ENCODE data around the gene PDE9A. TPM values are rescaled to one million over a fixed set of nuclear protein-coding genes. Genes with fewer than 3 reads are reported as not detected.

Gene PDE9A
- total RNA-seq, 1 donor from 2014 or later, result 13.1 TPM

- peak overlapping the region; percentile 28 for H3K4me3 Mint-ChIP-seq
- H3K4me1 Mint-ChIP-seq, result peaks cover 13% of the 10 kb centered on the region
These were observed 92.3 kb downstream of the PDE9A start for GRCh38 chr21:42745511-42746239.

GRCh38 chr21:42746240-42746592 lies 92.8 kb downstream of the PDE9A start:
- Mint-ChIP-seq H3K4me3 (peak overlapping the region; percentile 72), H3K27me3 (no peaks in the 10 kb centered on the region), H3K4me1 (peaks cover 13% of the 10 kb centered on the region), H3K27ac (peak overlapping the region; percentile 91), H3K9me3 (no peaks in the 10 kb centered on the region), H3K36me3 (ENCODE audit: low read depth) (no peaks in the 10 kb centered on the region)
- no peak for DNase-seq
- intact Hi-C loops (cut with micrococcal nuclease), result loop anchor here (5.0 kb wide), 1 partner anchor 64 kb away; no protein-coding TSS in a partner anchor

More at GRCh38 chr21:42745511-42746239, 92.3 kb downstream of the PDE9A start:
- intact Hi-C loops (cut with micrococcal nuclease), result loop anchor here (5.0 kb wide), 1 partner anchor 63 kb away; no protein-coding TSS in a partner anchor
- Mint-ChIP-seq H3K27me3 (no peaks in the 10 kb centered on the region), H3K27ac (peak overlapping the region; percentile 91), H3K9me3 (no peaks in the 10 kb centered on the region), H3K36me3 (ENCODE audit: low read depth) (no peaks in the 10 kb centered on the region)
- no peak for DNase-seq

- peak overlapping the region; percentile 91 for H3K27ac Mint-ChIP-seq
- peak; percentile 82 for DNase-seq
- intact Hi-C loops (cut with micrococcal nuclease), result loop anchor here (5.0 kb wide), 1 partner anchor 64 kb away; no protein-coding TSS in a partner anchor
- no peaks in the 10 kb centered on the region for H3K36me3 Mint-ChIP-seq (ENCODE audit: low read depth)
- peak overlapping the region; percentile 72 for H3K4me3 Mint-ChIP-seq
- no peaks in the 10 kb centered on the region for H3K9me3 Mint-ChIP-seq
- H3K4me1 Mint-ChIP-seq, result peaks cover 13% of the 10 kb centered on the region
- H3K27me3 Mint-ChIP-seq, result no peaks in the 10 kb centered on the region
These were observed 93.3 kb downstream of the PDE9A start for GRCh38 chr21:42746593-42747275.

GRCh38 chr21:42747276-42747701 lies 93.9 kb downstream of the PDE9A start:
- Mint-ChIP-seq H3K4me1 (peaks cover 13% of the 10 kb centered on the region), H3K4me3 (peak overlapping the region; percentile 72), H3K36me3 (ENCODE audit: low read depth) (no peaks in the 10 kb centered on the region), H3K27ac (peak overlapping the region; percentile 91), H3K9me3 (no peaks in the 10 kb centered on the region), H3K27me3 (no peaks in the 10 kb centered on the region)
- DNase-seq, result no peak
- intact Hi-C loops (cut with micrococcal nuclease), result loop anchor here (5.0 kb wide), 1 partner anchor 65 kb away; no protein-coding TSS in a partner anchor

GRCh38 chr21:42747746-42748351 lies 94.4 kb downstream of the PDE9A start:
- intact Hi-C loops (cut with micrococcal nuclease), result loop anchor here (5.0 kb wide), 1 partner anchor 66 kb away; no protein-coding TSS in a partner anchor
- Mint-ChIP-seq H3K27me3 (no peaks in the 10 kb centered on the region), H3K4me3 (no peak overlapping the region), H3K27ac (no peak overlapping the region), H3K36me3 (ENCODE audit: low read depth) (no peaks in the 10 kb centered on the region), H3K4me1 (peaks cover 13% of the 10 kb centered on the region), H3K9me3 (no peaks in the 10 kb centered on the region)
- DNase-seq, result no peak

GRCh38 chr21:42748620-42749176 lies 95.3 kb downstream of the PDE9A start:
- no peaks in the 10 kb centered on the region for H3K27me3 Mint-ChIP-seq
- no peak for DNase-seq
- no peak overlapping the region for H3K27ac Mint-ChIP-seq
- H3K9me3 Mint-ChIP-seq, result no peaks in the 10 kb centered on the region
- intact Hi-C loops (cut with micrococcal nuclease), result loop anchor here (5.0 kb wide), 1 partner anchor 66 kb away; no protein-coding TSS in a partner anchor
- peaks cover 13% of the 10 kb centered on the region for H3K4me1 Mint-ChIP-seq
- no peaks in the 10 kb centered on the region for H3K36me3 Mint-ChIP-seq (ENCODE audit: low read depth)
- no peak overlapping the region for H3K4me3 Mint-ChIP-seq

- H3K27ac Mint-ChIP-seq, result no peak overlapping the region
- H3K4me1 Mint-ChIP-seq, result peaks cover 12% of the 10 kb centered on the region
- H3K27me3 Mint-ChIP-seq, result no peaks in the 10 kb centered on the region
- H3K4me3 Mint-ChIP-seq, result no peak overlapping the region
- H3K9me3 Mint-ChIP-seq, result no peaks in the 10 kb centered on the region
- no peak for DNase-seq
- intact Hi-C loops (cut with micrococcal nuclease), result no loop called here
- H3K36me3 Mint-ChIP-seq (ENCODE audit: low read depth), result no peaks in the 10 kb centered on the region
These were observed 97.5 kb downstream of the PDE9A start for GRCh38 chr21:42750737-42751530.

GRCh38 chr21:42751866-42752265 lies 98.4 kb downstream of the PDE9A start:
- H3K27ac Mint-ChIP-seq, result no peak overlapping the region
- H3K27me3 Mint-ChIP-seq, result no peaks in the 10 kb centered on the region
- H3K36me3 Mint-ChIP-seq (ENCODE audit: low read depth), result no peaks in the 10 kb centered on the region
- no peaks in the 10 kb centered on the region for H3K9me3 Mint-ChIP-seq
- H3K4me1 Mint-ChIP-seq, result peaks cover 2% of the 10 kb centered on the region
- H3K4me3 Mint-ChIP-seq, result no peak overlapping the region
- no peak for DNase-seq
- intact Hi-C loops (cut with micrococcal nuclease), result no loop called here

- no peaks in the 10 kb centered on the region for H3K4me1 Mint-ChIP-seq
- intact Hi-C loops (cut with micrococcal nuclease), result no loop called here
These were observed 100.4 kb downstream of the PDE9A start for GRCh38 chr21:42753804-42754203.

GRCh38 chr21:42754270-42754933 lies 101.0 kb downstream of the PDE9A start:
- H3K4me3 Mint-ChIP-seq, result no peak overlapping the region
- no peaks in the 10 kb centered on the region for H3K9me3 Mint-ChIP-seq
- intact Hi-C loops (cut with micrococcal nuclease), result no loop called here
- no peak for DNase-seq
- peaks cover 3% of the 10 kb centered on the region for H3K36me3 Mint-ChIP-seq (ENCODE audit: low read depth)
- peaks cover 3% of the 10 kb centered on the region for H3K4me1 Mint-ChIP-seq
- no peaks in the 10 kb centered on the region for H3K27me3 Mint-ChIP-seq
- no peak overlapping the region for H3K27ac Mint-ChIP-seq

More at GRCh38 chr21:42753804-42754203, 100.4 kb downstream of the PDE9A start:
- no peak overlapping the region for H3K27ac Mint-ChIP-seq
- no peaks in the 10 kb centered on the region for H3K36me3 Mint-ChIP-seq (ENCODE audit: low read depth)
- no peak overlapping the region for H3K4me3 Mint-ChIP-seq
- no peaks in the 10 kb centered on the region for H3K27me3 Mint-ChIP-seq
- no peaks in the 10 kb centered on the region for H3K9me3 Mint-ChIP-seq
- no peak for DNase-seq

- H3K4me3 Mint-ChIP-seq, result no peak overlapping the region
- peaks cover 5% of the 10 kb centered on the region for H3K36me3 Mint-ChIP-seq (ENCODE audit: low read depth)
- no peaks in the 10 kb centered on the region for H3K9me3 Mint-ChIP-seq
- intact Hi-C loops (cut with micrococcal nuclease), result no loop called here
- H3K27ac Mint-ChIP-seq, result no peak overlapping the region
- H3K4me1 Mint-ChIP-seq, result peaks cover 6% of the 10 kb centered on the region
- DNase-seq, result no peak
- no peaks in the 10 kb centered on the region for H3K27me3 Mint-ChIP-seq
These were observed 101.7 kb downstream of the PDE9A start for GRCh38 chr21:42755031-42755665.

GRCh38 chr21:42755766-42756579 lies 102.6 kb downstream of the PDE9A start:
- DNase-seq, result no peak
- Mint-ChIP-seq H3K36me3 (ENCODE audit: low read depth) (peaks cover 5% of the 10 kb centered on the region), H3K4me3 (no peak overlapping the region), H3K27me3 (no peaks in the 10 kb centered on the region), H3K27ac (no peak overlapping the region), H3K4me1 (peaks cover 6% of the 10 kb centered on the region), H3K9me3 (no peaks in the 10 kb centered on the region)
- intact Hi-C loops (cut with micrococcal nuclease), result no loop called here
